Neural progenitor cell (in vitro differentiated cells): ENCODE results near the gene TUBA3C. TPM values are rescaled to one million over a fixed set of nuclear protein-coding genes. Genes with fewer than 3 reads are reported as not detected.
"Not testable (repeated sequence)": the region's sequence is repeated elsewhere in the genome, so short reads cannot be mapped to it uniquely, and the experiment has no call there.

Experiments
- DNase-seq: peaks from one replicate; pipeline ENCODE4 v3.0.0-alpha.2; 2016; ENCODE audit warnings: low spot score
- H2AFZ ChIP-seq: fragments of 200-600 bp; sonication (generic); replicated peaks from 2 replicates; pipeline ENCODE4 v1.6.1; 2016; ENCODE audit warnings: antibody characterized with exemption
- H3F3A ChIP-seq: fragments of 200-600 bp; sonication (generic); 2 replicates; pipeline ENCODE4 v1.6.1; 2016; ENCODE audit warnings: antibody characterized with exemption, low read depth
- H3K27ac ChIP-seq: fragments of 200-600 bp; sonication (generic); 2 replicates; pipeline ENCODE4 v1.5.1; 2016; ENCODE audit warnings: mild to moderate bottlenecking
- H3K27me3 ChIP-seq: fragments of 200-600 bp; sonication (generic); 2 replicates; pipeline ENCODE4 v1.6.1; 2016; ENCODE audit warnings: mild to moderate bottlenecking, moderate library complexity
- H3K36me3 ChIP-seq: fragments of 200-600 bp; sonication (generic); 2 replicates; pipeline ENCODE4 v1.5.1; 2016
- H3K4me1 ChIP-seq: fragments of 200-600 bp; sonication (generic); 2 replicates; pipeline ENCODE4 v1.6.1; 2016; ENCODE audit warnings: mixed run types
- H3K4me2 ChIP-seq: fragments of 200-600 bp; sonication (generic); 2 replicates; pipeline ENCODE4 v1.6.1; 2016
- H3K4me3 ChIP-seq: fragments of 200-600 bp; sonication (generic); 2 replicates; pipeline ENCODE4 v1.5.1; 2016
- H3K79me2 ChIP-seq: fragments of 200-600 bp; sonication (generic); 2 replicates; pipeline ENCODE4 v1.6.1; 2016; ENCODE audit warnings: low read depth
- H3K9ac ChIP-seq: fragments of 200-600 bp; sonication (generic); 2 replicates; pipeline ENCODE4 v1.6.1; 2016
- H3K9me3 ChIP-seq: fragments of 200-600 bp; sonication (generic); 2 replicates; pipeline ENCODE4 v1.5.1; 2016; ENCODE audit warnings: low read depth
- H4K20me1 ChIP-seq: fragments of 200-600 bp; sonication (generic); 2 replicates; pipeline ENCODE4 v1.6.1; 2016; ENCODE audit warnings: low read depth
- H3K27ac Mint-ChIP-seq: 3 replicates; pipeline ENCODE4 v1.8.0; 2021; ENCODE audit warnings: mixed read lengths
- H3K27me3 Mint-ChIP-seq: 2 replicates; pipeline ENCODE4 v1.8.0; 2022; ENCODE audit warnings: low read depth, mild to moderate bottlenecking, inconsistent platforms, moderate library complexity, mixed read lengths; ENCODE audit not compliant: insufficient read depth
- H3K36me3 Mint-ChIP-seq: 3 replicates; pipeline ENCODE4 v1.8.0; 2021; ENCODE audit warnings: mixed read lengths
- H3K4me1 Mint-ChIP-seq: 3 replicates; pipeline ENCODE4 v1.8.0; 2021; ENCODE audit warnings: mixed read lengths
- H3K4me3 Mint-ChIP-seq: 3 replicates; pipeline ENCODE4 v1.8.0; 2021; ENCODE audit warnings: mild to moderate bottlenecking, moderate library complexity, mixed read lengths
- H3K9me3 Mint-ChIP-seq: 3 replicates; pipeline ENCODE4 v1.8.0; 2020; ENCODE audit warnings: mixed read lengths
- CTCF ChIP-seq: fragments of 200-600 bp; sonication (generic); IDR thresholded peaks from 2 replicates; pipeline ENCODE4 v1.5.1; 2017; ENCODE audit warnings: antibody characterized with exemption, mild to moderate bottlenecking
- EZH2 ChIP-seq: fragments of 200-600 bp; sonication (generic); IDR thresholded peaks from 2 replicates; pipeline ENCODE4 v1.6.1; 2017; ENCODE audit warnings: antibody characterized with exemption, mild to moderate bottlenecking, moderate library complexity
- EZH2phosphoT487 ChIP-seq: fragments of 200-600 bp; sonication (generic); IDR thresholded peaks from 2 replicates; pipeline ENCODE4 v1.6.1; 2017; ENCODE audit warnings: antibody characterized with exemption
- total RNA-seq: library from RNA; depleted of rRNA; stranded (reverse); fragments of >200 nt; gene quantifications from 2 replicates; pipeline ENCODE4 v1.2.3, GENCODE V29; 2015; ENCODE audit warnings: low replicate concordance

The TUBA3C gene
- not detected in 2 replicates for total RNA-seq

DNA sequence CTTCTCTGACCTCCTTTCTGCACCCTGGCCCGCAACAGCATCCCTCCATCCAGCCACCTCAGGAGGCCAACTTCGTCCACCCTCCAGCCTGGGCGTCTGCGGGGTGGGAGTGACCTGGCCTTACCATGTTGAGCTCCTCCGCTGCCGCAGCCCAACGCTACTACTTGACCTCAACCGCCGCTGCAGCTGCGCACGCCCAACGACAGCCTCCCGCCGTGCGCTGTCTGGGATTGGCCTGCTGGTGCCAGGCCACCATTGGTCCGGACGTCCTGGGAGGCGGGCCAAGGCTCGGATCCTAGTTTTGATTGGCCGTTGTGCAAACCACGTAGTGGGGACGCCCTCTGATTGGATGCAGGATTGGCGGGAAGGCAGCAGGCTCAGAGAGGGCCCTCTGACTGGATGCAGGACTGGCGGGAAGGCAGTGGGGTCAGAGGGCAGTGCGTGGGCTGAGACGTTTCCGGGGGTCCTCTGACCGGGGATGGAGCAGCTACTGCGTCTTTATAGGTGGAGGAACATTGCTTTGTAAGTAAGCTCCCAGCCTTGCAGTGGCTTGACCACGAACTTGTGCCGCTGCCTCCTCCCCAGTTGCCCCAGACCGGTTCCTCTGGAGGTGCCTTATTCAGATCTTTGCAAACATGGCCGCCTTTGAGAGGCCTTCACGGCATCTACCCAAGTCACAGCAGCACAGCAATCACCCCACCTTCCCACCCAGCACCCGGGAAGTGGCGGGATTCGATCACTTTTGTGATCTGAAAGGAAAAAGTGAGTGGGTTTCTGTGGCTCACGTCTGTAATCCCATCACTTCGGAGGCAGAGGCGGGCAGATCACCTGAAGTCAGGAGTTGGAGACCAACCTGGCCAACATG, at the start of gene TUBA3C:
TUBA3C (minus strand) TSS at position 204 of the 865 bp plus-strand sequence; CDS start at position 127, 77 bp downstream.
- H3F3A ChIP-seq, result no peaks in the 10 kb centered on the region
- H3K4me1 ChIP-seq, result no peaks in the 10 kb centered on the region
- no peaks in the 10 kb centered on the region for H3K36me3 Mint-ChIP-seq
- H3K27ac ChIP-seq, result no peak within 1 kb of the TSS
- peaks cover 75% of the 10 kb centered on the region for H3K9me3 Mint-ChIP-seq
- H3K79me2 ChIP-seq, result no peaks in the 10 kb centered on the region
- H3K27me3 ChIP-seq, result no peaks in the 10 kb centered on the region
- H3K9me3 ChIP-seq, result peaks cover 8% of the 10 kb centered on the region
- H4K20me1 ChIP-seq, result no peaks in the 10 kb centered on the region
- no peak within 1 kb of the TSS for H3K4me2 ChIP-seq
- H3K9ac ChIP-seq, result no peak within 1 kb of the TSS
- peaks cover 11% of the 10 kb centered on the region for H3K27me3 Mint-ChIP-seq
- H2AFZ ChIP-seq, result no peak within 1 kb of the TSS
- no peaks in the 10 kb centered on the region for H3K4me1 Mint-ChIP-seq
- no peak within 1 kb of the TSS for H3K27ac Mint-ChIP-seq
- no peaks in the 10 kb centered on the region for H3K36me3 ChIP-seq
- no peak for DNase-seq
- H3K4me3 ChIP-seq, result no peak within 1 kb of the TSS
- H3K4me3 Mint-ChIP-seq, result no peak within 1 kb of the TSS
- TF ChIP-seq CTCF (no peak), EZH2phosphoT487 (no peak), EZH2 (no peak)

DNA sequence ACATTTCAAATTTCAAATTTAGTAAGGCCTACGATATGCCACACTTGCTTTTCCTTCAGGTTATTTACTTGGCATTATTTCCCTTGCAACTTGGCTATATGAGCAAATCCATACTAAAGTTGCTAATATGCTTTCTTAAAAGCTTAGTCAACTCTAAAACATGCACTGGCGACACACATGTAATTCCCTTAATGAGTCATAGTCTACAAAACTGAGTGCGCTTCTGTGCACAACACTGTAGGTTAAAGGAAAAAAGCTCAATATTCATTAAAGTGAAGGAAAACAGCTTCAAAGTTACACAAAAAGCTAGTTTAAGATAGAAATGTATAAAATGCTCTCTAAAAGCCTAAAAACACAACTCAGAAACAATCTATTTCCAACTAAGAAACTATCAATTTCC, 25.8 kb upstream of the TUBA3C start:
- not testable (repeated sequence) for H3K4me2 ChIP-seq, H3K27me3 ChIP-seq, H3K9ac ChIP-seq, DNase-seq, H3K36me3 Mint-ChIP-seq, H3K79me2 ChIP-seq, H3K27ac ChIP-seq, H3K36me3 ChIP-seq, H4K20me1 ChIP-seq, H3K27me3 Mint-ChIP-seq, H3K4me3 Mint-ChIP-seq, H3K27ac Mint-ChIP-seq, H3K4me1 Mint-ChIP-seq, H3K4me3 ChIP-seq, H3F3A ChIP-seq, H3K9me3 ChIP-seq, H2AFZ ChIP-seq, H3K4me1 ChIP-seq
- H3K9me3 Mint-ChIP-seq, result peaks cover 23% of the 10 kb centered on the region

- H3K27me3 Mint-ChIP-seq, H3F3A ChIP-seq, H3K4me1 ChIP-seq, H3K9ac ChIP-seq, H3K36me3 Mint-ChIP-seq, H3K79me2 ChIP-seq, H3K36me3 ChIP-seq, H4K20me1 ChIP-seq, DNase-seq, H3K27me3 ChIP-seq, H2AFZ ChIP-seq, H3K27ac ChIP-seq, H3K27ac Mint-ChIP-seq, H3K4me1 Mint-ChIP-seq, H3K4me2 ChIP-seq, H3K9me3 ChIP-seq, H3K4me3 Mint-ChIP-seq, H3K4me3 ChIP-seq: not testable (repeated sequence)
- peaks cover 50% of the 10 kb centered on the region for H3K9me3 Mint-ChIP-seq
These were observed 11.0 kb upstream of the TUBA3C start for GRCh38 chr13:19192622-19193021.

DNA sequence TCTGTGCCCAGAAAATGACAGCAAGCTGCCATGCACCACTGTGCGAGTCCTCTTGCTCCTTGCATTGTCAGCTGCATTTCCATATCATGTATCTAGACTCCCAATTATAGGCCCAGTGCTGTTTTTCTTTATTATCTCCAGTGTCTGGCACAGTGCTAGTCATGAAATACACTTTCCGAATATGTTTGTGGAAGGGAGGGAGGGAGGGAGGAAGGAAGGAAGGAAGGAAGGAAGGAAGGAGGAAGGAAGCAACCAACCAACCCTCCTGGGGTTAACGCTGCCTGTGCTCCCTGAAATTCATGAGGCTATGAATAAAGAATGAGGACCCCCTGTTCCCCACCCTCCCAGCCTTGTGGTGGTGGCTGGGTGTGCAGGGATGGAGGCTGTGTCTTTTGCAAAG, 8.3 kb upstream of the TUBA3C start:
- H3K27me3 ChIP-seq, H3K4me1 ChIP-seq, H4K20me1 ChIP-seq, H3K4me3 ChIP-seq, H3K79me2 ChIP-seq, H3K9ac ChIP-seq, H2AFZ ChIP-seq, H3K4me1 Mint-ChIP-seq, DNase-seq, H3K36me3 Mint-ChIP-seq, H3K4me3 Mint-ChIP-seq, H3K4me2 ChIP-seq, H3K27ac ChIP-seq, H3K27ac Mint-ChIP-seq, H3F3A ChIP-seq, H3K9me3 ChIP-seq, H3K36me3 ChIP-seq, H3K27me3 Mint-ChIP-seq: not testable (repeated sequence)
- peaks cover 59% of the 10 kb centered on the region for H3K9me3 Mint-ChIP-seq

- H3K27ac Mint-ChIP-seq, H3K36me3 Mint-ChIP-seq: not testable (repeated sequence)
These were observed 7.7 kb upstream of the TUBA3C start for GRCh38 chr13:19189368-19189767.

More at GRCh38 chr13:19189368-19189767, 7.7 kb upstream of the TUBA3C start:
- not testable (repeated sequence) for H2AFZ ChIP-seq, H3K4me3 Mint-ChIP-seq, H3K27ac ChIP-seq, H3K27me3 Mint-ChIP-seq, H3K4me3 ChIP-seq, H3K4me1 Mint-ChIP-seq, H3K79me2 ChIP-seq, H3K9me3 ChIP-seq, H4K20me1 ChIP-seq, H3K27me3 ChIP-seq, DNase-seq, H3F3A ChIP-seq, H3K36me3 ChIP-seq, H3K9ac ChIP-seq, H3K4me1 ChIP-seq, H3K4me2 ChIP-seq
- H3K9me3 Mint-ChIP-seq, result peaks cover 59% of the 10 kb centered on the region
